Activated T-cell treated with anti-CD3 and anti-CD28 coated beads, Interleukin-2, amount 50 U/mL, for 72 hours (primary cell): ENCODE measurements around the gene CLCN2. TPM values are rescaled to one million over a fixed set of nuclear protein-coding genes. Genes with fewer than 3 reads are reported as not detected.
A peak's percentile ranks its signal among the peaks of the same experiment; 100 is the strongest.
"Not testable (repeated sequence)": the region's sequence is repeated elsewhere in the genome, so short reads cannot be mapped to it uniquely, and the experiment has no call there.

Experiments used
- ATAC-seq, 2 donors: fragments of 150-1000 bp; cut with Tn5 transposase; replicated peaks in 1 of 2; 2 replicates each; pipeline ENCODE4 v1.10.0; 2021; ENCODE audit warnings: moderate library complexity in 2 of 2, mild to moderate bottlenecking in 1 of 2
- DNase-seq, 2 donors: peaks; one replicate each; pipeline ENCODE4 v3.0.0; 2021 to 2022; ENCODE audit warnings: mixed read lengths in 1 of 2
- H3K27ac Mint-ChIP-seq: one replicate; pipeline ENCODE4 v1.8.0; 2022; ENCODE audit warnings: mild to moderate bottlenecking, moderate library complexity, mixed read lengths
- H3K27me3 Mint-ChIP-seq: one replicate; pipeline ENCODE4 v1.8.0; 2022; ENCODE audit warnings: low read depth, mixed read lengths
- H3K36me3 Mint-ChIP-seq, 2 donors: one replicate each; pipeline ENCODE4 v1.8.0; 2022; ENCODE audit warnings: mixed read lengths in 2 of 2, mild to moderate bottlenecking in 1 of 2; ENCODE audit not compliant: insufficient read depth in 2 of 2
- H3K4me1 Mint-ChIP-seq: one replicate; pipeline ENCODE4 v1.8.0; 2022; ENCODE audit warnings: low read depth, mixed read lengths
- H3K4me3 Mint-ChIP-seq, 2 donors: one replicate each; pipeline ENCODE4 v1.8.0; 2022; ENCODE audit warnings: mild to moderate bottlenecking in 2 of 2, mixed read lengths in 2 of 2, moderate library complexity in 2 of 2
- H3K9me3 Mint-ChIP-seq, 2 donors: one replicate each; pipeline ENCODE4 v1.8.0; 2022; ENCODE audit warnings: mixed read lengths in 2 of 2
- total RNA-seq, 2 donors: library from RNA; stranded (reverse); gene quantifications; one replicate each; pipeline ENCODE4 v1.2.3, GENCODE V29; 2022

Gene CLCN2
- total RNA-seq, 2 donors from 2014 or later = 3.1 to 3.9 TPM

DNA sequence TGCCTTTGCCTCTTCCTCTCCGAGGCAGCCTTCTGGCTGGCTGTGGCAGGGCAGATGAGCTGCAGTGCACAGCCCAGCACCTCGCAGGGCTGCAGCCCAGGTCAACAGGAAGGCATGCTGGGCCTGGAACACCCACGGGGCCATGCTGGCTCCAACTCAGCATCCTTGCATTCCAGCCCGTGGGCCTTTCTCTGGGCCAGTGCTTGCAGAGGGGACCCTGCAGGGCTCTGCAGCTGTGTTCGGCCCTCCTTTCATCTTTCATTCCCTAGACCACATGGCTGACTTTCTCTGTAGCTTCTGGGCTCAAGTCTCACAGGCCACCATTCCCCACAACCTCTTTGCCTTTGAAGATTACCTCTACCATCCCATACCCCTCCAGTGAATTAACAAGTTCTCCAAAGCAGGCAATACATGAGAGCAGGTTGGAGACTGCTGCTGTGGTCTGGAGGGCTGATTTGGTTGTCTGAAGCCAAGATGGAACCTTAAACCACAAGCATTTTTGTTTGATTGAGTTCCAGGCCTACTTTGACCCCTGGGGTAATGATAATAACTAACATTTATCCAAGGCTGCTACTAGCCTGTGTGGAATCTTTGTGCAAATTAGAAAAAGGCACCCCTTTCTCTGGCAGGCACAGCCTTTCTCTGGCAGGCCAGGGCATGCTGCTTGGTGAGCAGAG, 18.1 kb downstream of the CLCN2 start:
- Mint-ChIP-seq H3K9me3 (no peaks in the 10 kb centered on the region), H3K36me3 (peaks cover 0 to 1% of the 10 kb centered on the region in 2 donors), H3K4me1 (peaks cover 5% of the 10 kb centered on the region), H3K27me3 (no peaks in the 10 kb centered on the region), H3K27ac (no peak overlapping the region), H3K4me3 (no peak overlapping the region)
- ATAC-seq = no peak
- DNase-seq = no peak

DNA sequence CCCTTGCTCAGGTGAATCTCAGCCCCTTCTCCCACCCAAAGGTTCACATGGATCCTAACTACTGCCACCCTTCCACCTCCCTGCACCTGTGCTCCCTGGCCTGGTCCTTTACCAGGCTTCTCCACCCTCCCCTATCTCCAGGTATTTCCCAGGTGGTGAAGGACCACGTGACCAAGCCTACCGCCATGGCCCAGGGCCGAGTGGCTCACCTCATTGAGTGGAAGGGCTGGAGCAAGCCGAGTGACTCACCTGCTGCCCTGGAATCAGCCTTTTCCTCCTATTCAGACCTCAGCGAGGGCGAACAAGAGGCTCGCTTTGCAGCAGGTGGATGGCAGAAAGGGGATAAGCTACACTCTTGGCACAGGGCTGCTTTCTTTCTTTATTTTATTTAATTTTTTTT, 19.5 kb downstream of the CLCN2 start:
- DNase-seq (no peak), ATAC-seq (no peak)
- no peak overlapping the region for H3K27ac Mint-ChIP-seq

DNA sequence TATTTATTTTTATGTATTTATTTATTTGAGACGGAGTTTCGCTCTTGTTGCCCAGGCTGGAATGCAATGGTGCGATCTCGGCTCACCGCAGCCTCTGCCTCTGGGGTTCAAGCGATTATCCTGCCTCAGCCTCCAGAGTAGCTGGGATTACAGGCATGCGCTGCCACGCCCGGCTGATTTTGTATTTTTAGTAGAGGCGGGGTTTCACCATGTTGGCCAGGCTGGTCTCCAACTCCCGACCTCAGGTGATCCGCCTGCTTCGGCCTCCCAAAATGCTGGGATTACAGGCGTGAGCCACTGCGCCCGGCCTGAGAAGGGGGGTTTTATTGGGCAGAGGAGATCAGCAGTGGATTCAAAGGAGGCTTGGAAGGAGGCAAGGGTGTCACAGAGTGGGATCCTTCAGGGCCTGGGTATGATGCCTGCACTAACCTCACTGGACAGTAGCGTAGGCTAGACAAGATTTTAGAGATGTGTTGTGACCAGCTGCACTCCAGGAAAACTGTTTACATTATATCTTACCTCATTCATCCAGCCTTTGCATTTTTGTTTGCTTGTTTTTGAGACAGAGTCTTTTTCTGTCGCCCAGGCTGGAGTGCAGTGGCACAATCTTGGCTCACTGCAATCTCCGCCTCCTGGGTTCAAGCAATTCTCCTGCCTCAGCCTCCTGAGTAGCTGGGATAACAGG, 21.8 kb downstream of the CLCN2 start:
- H3K9me3 Mint-ChIP-seq = not testable (repeated sequence)

More for the DNA sequence above, 19.5 kb downstream of the CLCN2 start:
- no peaks in the 10 kb centered on the region for H3K9me3 Mint-ChIP-seq
- peaks cover 0 to 1% of the 10 kb centered on the region in 2 donors for H3K36me3 Mint-ChIP-seq
- no peak overlapping the region for H3K4me3 Mint-ChIP-seq
- H3K4me1 Mint-ChIP-seq = peaks cover 15% of the 10 kb centered on the region
- H3K27me3 Mint-ChIP-seq = no peaks in the 10 kb centered on the region

GRCh38 chr3:184339001-184339400, 22.4 kb downstream of the CLCN2 start:
- Mint-ChIP-seq H3K4me1 (peaks cover 37% of the 10 kb centered on the region), H3K9me3 (no peaks in the 10 kb centered on the region), H3K27ac (no peak overlapping the region), H3K36me3 (peaks cover 2 to 4% of the 10 kb centered on the region in 2 donors), H3K4me3 (peak overlapping the region in 1 of 2 donors; percentile 18), H3K27me3 (no peaks in the 10 kb centered on the region)
- ATAC-seq (no peak), DNase-seq (no peak)

More for the DNA sequence above, 21.8 kb downstream of the CLCN2 start:
- not testable (repeated sequence) for H3K27me3 Mint-ChIP-seq, H3K4me3 Mint-ChIP-seq, H3K27ac Mint-ChIP-seq, ATAC-seq, DNase-seq, H3K36me3 Mint-ChIP-seq
- H3K4me1 Mint-ChIP-seq = peaks cover 31% of the 10 kb centered on the region

- Mint-ChIP-seq H3K27ac (no peak overlapping the region), H3K4me3 (peak overlapping the region; percentile 13 to 18), H3K9me3 (no peaks in the 10 kb centered on the region), H3K4me1 (peaks cover 42% of the 10 kb centered on the region), H3K27me3 (no peaks in the 10 kb centered on the region), H3K36me3 (peaks cover 3 to 4% of the 10 kb centered on the region in 2 donors)
- no peak for ATAC-seq
- no peak for DNase-seq
Observed at GRCh38 chr3:184338511-184338945, 22.9 kb downstream of the CLCN2 start.

DNA sequence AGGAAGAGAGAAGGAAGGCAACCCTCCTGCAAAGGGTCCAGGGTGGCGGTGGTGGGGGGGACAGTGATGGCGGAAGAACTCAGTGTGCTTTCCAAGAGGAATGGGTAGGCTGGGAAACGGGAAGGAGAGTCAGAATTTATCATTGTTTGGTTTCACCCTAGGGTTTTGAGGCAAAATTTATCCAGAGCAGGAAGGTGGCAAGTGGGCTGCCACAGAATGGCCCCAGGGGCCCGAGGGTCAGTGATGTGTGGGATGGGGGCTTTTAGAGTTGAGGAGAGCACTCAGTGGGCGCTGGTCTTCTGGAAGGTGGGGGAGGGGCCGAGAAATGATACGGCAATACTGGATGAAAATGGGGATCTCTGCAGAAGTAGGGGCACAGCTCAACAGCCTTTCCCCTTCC, 23.4 kb downstream of the CLCN2 start:
- Mint-ChIP-seq H3K27ac (peak overlapping the region; percentile 4), H3K27me3 (no peaks in the 10 kb centered on the region), H3K9me3 (no peaks in the 10 kb centered on the region), H3K4me3 (peak overlapping the region in 1 of 2 donors; percentile 11), H3K4me1 (peaks cover 47% of the 10 kb centered on the region), H3K36me3 (peaks cover 6 to 7% of the 10 kb centered on the region in 2 donors)
- DNase-seq (no peak), ATAC-seq (no peak)

DNA sequence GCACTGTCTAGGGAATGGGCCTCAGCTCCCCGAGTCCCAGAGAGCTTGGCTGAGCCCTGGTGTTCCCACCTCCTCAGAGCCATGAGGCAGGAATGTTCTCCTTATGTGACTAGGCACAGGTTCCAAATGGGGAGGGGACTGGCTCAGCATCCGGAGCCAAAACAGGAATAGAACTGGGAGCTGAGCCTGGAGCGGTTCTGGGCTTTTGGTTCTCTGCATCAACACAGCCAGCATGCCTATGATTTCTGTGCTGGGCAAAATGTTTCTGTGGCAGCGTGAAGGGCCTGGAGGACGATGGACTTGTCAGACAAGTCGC, 24.0 kb downstream of the CLCN2 start, which contains the start of gene FAM131A:
TSS of gene FAM131A (plus strand) at position 202 of the 316 bp plus-strand sequence. CDS start at position 233, 31 bp downstream.
- H3K36me3 Mint-ChIP-seq = peaks cover 10 to 13% of the 10 kb centered on the region in 2 donors
- no peak for DNase-seq
- no peaks in the 10 kb centered on the region for H3K27me3 Mint-ChIP-seq
- peaks cover 54% of the 10 kb centered on the region for H3K4me1 Mint-ChIP-seq
- no peak for ATAC-seq
- peak within 1 kb of the TSS; percentile 90 to 92 for H3K4me3 Mint-ChIP-seq
- peak within 1 kb of the TSS; percentile 83 for H3K27ac Mint-ChIP-seq
- H3K9me3 Mint-ChIP-seq = no peaks in the 10 kb centered on the region

DNA sequence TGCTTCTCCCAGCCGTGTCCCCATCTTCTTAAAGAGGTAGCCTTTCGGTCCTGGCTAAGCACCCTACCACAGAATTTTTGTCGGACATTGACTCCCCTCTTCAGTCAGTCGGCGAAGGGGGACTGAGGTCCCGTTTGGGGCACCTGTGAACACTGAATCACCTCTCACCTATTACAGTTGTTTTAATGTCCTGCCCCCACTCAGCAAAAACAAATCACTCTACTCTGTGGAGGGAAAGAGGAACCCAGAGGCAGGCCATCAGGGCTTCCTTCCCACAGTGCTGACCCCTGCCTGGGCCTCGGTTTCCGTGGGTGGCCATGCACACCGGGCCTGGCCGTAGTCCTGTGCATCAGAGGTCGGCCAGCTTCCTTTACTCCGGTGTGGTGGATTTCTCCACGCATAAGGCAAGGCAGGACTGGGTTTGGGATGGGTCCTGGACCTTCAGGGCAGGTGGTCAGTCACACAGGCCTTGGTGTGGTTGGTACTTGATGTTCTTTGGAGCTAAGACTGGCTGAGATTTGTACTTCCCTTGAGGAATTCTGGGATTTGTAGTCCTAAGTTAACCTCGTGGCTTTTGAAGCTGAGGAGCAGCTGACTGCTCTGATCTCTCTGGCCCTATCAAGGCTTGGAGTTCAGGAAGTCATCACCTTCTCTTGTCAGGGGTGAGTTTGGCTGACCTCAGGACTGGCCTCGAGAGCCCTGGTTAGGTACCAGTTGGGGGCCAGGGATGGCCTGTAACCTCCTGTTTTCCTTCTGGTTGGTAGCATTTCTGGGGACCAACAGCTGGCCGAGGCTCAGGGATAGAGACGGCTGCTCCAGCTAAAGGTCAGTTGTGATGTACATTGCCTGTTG, 24.6 kb downstream of the CLCN2 start:
- peaks cover 60% of the 10 kb centered on the region for H3K4me1 Mint-ChIP-seq
- peak overlapping the region; percentile 83 for H3K27ac Mint-ChIP-seq
- no peak for ATAC-seq
- no peaks in the 10 kb centered on the region for H3K27me3 Mint-ChIP-seq
- H3K4me3 Mint-ChIP-seq = peak overlapping the region; percentile 90 to 92
- H3K36me3 Mint-ChIP-seq = peaks cover 10 to 16% of the 10 kb centered on the region in 2 donors
- H3K9me3 Mint-ChIP-seq = no peaks in the 10 kb centered on the region
- DNase-seq = no peak

DNA sequence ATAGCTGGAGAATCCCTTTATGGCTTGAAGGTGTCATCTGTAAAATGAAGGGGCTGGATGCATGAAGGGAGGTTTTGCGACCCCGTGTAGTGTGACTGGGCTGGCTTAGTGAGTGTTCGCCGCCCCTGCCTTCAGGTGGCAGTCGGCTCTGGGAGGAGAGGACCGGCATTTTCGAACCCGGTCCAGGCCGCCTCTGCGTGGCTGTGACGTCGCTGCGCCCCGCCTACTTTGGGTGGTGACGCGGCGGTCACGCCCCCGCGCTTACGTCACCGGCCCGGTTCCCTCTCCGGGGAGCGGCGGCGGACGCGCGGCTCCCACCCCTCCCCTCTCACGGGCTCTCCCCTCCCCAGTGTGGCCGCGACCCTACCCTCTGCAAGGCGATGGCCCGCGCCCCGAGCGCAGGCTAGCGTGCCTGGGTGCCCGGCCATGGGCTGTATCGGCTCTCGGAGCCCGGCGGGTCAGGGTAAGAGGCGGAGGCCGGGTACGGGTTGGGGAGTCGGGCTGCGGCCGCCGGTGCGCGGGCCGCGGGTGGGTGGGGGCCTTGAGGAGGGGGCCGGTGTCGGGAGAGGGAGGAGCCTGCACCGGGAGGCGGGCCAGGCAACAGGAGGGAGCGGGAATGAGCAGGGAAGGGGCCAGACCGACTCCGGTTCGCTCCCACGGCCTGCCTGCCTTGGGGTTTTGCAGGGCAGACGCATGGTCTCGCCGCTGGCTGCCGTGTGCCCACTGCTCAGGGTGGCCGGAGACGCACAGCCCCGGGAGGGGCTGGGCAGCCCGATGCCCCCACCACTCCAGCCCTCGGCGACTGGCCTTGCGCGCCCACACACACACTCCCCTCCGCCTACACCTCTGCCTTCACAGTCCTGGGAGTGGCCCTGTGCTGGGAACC, 25.5 kb downstream of the CLCN2 start:
- Mint-ChIP-seq H3K4me1 (peaks cover 68% of the 10 kb centered on the region), H3K27ac (peak overlapping the region; percentile 91), H3K4me3 (peak overlapping the region; percentile 90 to 92), H3K9me3 (no peaks in the 10 kb centered on the region), H3K27me3 (no peaks in the 10 kb centered on the region), H3K36me3 (peaks cover 11 to 17% of the 10 kb centered on the region in 2 donors)
- peak; percentile 88 to 94 for DNase-seq
- peak; percentile 62 to 63 for ATAC-seq

- peak in 1 of 2 donors; percentile 2 for ATAC-seq
- Mint-ChIP-seq H3K27me3 (no peaks in the 10 kb centered on the region), H3K4me3 (peak overlapping the region; percentile 69 to 90), H3K9me3 (no peaks in the 10 kb centered on the region), H3K27ac (peak overlapping the region; percentile 91), H3K36me3 (peaks cover 12 to 20% of the 10 kb centered on the region in 2 donors), H3K4me1 (peaks cover 69% of the 10 kb centered on the region)
- no peak for DNase-seq
Observed at GRCh38 chr3:184335291-184335660, 26.1 kb downstream of the CLCN2 start.

DNA sequence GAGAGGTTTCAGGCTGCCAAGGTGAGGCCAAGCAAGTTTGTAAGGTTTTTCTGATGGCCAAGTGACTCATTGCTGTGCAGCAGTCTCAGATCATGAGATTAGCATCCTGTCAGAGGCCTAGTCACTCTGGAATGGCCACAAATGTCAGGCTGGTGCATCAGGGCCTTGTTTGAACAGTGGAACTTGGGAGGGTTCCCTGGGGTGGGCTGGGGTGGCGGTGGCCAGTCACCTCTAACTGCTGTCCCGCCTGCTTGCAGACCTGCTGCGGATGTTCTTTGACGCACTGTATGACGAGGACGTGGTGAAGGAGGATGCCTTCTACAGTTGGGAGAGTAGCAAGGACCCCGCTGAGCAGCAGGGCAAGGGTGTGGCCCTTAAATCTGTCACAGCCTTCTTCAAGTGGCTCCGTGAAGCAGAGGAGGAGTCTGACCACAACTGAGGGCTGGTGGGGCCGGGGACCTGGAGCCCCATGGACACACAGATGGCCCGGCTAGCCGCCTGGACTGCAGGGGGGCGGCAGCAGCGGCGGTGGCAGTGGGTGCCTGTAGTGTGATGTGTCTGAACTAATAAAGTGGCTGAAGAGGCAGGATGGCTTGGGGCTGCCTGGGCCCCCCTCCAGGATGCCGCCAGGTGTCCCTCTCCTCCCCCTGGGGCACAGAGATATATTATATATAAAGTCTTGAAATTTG, 26.8 kb downstream of the CLCN2 start:
- peak; percentile 74 to 75 for ATAC-seq
- peak; percentile 51 to 68 for DNase-seq
- Mint-ChIP-seq H3K9me3 (no peaks in the 10 kb centered on the region), H3K27ac (peak overlapping the region; percentile 92), H3K4me3 (peak overlapping the region; percentile 30 to 59), H3K36me3 (peaks cover 13 to 24% of the 10 kb centered on the region in 2 donors), H3K4me1 (peaks cover 73% of the 10 kb centered on the region), H3K27me3 (no peaks in the 10 kb centered on the region)

DNA sequence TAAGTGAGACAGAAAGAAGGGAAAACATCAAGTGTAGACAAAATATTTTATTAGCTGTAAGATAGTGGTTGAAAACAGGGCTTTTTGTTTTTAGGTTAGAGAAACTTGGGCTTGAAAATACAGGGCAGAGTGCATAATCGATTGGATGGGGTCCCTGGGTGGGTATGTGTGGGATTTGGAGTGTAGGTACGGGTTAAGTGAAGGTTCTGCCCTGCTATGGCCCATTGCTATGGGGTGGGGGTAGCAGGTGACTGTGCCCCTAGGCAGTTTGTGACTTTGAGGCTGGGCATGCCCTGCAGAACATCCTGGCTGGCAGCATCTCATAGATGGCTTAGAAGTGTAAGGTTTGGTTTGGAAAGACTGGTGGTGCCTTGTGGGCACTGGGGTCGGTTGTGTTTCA, 27.7 kb downstream of the CLCN2 start:
- ATAC-seq (no peak), DNase-seq (no peak)
- Mint-ChIP-seq H3K27ac (peak overlapping the region; percentile 92), H3K36me3 (peaks cover 19 to 31% of the 10 kb centered on the region in 2 donors), H3K4me3 (peak overlapping the region; percentile 12 to 19), H3K4me1 (peaks cover 80% of the 10 kb centered on the region), H3K9me3 (no peaks in the 10 kb centered on the region), H3K27me3 (no peaks in the 10 kb centered on the region)
